Activated CD4-positive, CD25-positive, alpha-beta regulatory T cell treated with anti-CD3 and anti-CD28 coated beads, Interleukin-2, amount 50 U/mL, for 72 hours (primary cell): ENCODE results near the gene FRG2C.
"Not testable (repeated sequence)": the region's sequence is repeated elsewhere in the genome, so short reads cannot be mapped to it uniquely, and the experiment has no call there.

Source experiments
- DNase-seq: peaks from one replicate; pipeline ENCODE4 v3.0.0; 2021

Gene FRG2C

DNA sequence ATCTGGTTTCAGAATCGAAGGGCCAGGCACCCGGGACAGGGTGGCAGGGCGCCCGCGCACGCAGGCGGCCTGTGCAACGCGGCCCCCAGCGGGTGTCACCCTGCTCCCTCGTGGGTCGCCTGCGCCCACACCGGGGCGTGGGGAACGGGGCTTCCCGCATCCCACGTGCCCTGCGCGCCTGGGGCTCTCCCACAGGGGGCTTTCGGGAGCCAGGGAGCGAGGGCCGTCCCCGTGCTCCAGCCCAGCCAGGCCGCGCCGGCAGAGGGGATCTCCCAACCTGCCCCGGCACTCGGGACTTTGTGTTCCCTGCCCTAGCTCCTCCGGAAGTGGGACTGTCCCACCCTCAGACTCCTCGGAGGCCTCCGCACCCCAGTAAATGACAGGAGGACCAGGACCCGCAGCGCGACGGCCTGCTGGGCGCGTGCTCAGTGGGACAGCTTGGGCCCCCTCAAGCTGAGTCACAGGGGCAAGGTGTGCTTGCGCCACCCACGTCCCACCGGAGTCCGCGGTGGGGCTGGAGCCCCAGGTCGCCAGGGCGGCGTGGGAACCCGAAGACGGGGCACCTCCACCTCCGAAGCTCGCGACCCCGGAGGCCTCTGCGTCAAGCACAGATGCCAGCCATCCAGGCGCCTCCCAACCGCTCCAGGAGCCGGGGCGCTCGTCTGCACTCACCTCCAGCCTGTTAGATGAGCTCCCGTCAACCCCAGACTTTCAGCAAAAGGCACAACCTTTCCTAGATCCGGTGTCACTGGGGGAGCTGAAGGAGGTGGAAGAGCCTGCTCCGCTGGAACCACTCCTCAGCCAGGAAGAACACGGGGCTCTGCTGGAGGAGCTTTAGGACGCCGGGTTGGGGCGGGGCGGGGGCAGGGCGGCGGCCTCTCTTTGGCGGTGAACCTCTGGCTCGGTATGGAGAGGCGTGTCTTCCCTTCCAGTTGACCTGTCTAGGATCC, 5.5 kb downstream of the FRG2C start:
- not testable (repeated sequence) for DNase-seq

- not testable (repeated sequence) for DNase-seq
These were observed 6.5 kb downstream of the FRG2C start for GRCh38 chr3:75670298-75671286.

GRCh38 chr3:75671287-75672139, 7.4 kb downstream of the FRG2C start:
- not testable (repeated sequence) for DNase-seq

GRCh38 chr3:75672140-75672775, 8.1 kb downstream of the FRG2C start:
- not testable (repeated sequence) for DNase-seq

- DNase-seq = not testable (repeated sequence)
These were observed 19.8 kb downstream of the FRG2C start for GRCh38 chr3:75683965-75684364.

DNA sequence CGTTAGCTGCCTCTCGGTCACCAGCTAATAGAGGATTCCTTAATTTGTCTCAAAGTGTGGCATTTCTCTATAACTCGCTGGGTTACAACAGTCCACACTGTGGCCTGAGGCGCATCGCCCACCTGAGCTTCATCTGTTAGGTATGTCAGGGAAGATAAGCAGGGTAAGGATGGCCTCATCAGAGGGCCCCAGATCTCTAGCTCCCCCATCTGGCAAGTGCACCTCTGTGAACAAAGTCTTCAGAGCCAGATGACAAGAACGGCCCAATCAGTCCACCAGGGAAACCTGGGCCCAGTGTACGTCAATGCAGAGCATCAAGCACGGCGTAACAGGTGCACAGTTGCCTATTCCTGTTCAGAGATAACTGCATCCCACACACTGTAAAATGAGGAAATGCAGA, 23.2 kb downstream of the FRG2C start:
- DNase-seq = no peak

GRCh38 chr3:75692061-75692460, 27.9 kb downstream of the FRG2C start:
- no peak for DNase-seq
